K562 (cell line): ENCODE results near the gene COPA. TPM values are rescaled to one million over a fixed set of nuclear protein-coding genes. Genes with fewer than 3 reads are reported as not detected.

ENCODE experiments used
- HCFC1 ChIP-seq: IDR thresholded peaks from 2 replicates; pipeline ENCODE4 v1.6.1; 2012; ENCODE audit warnings: low read depth, low read length, improper control_type of control experiment
- RBBP5 ChIP-seq: fragments of 200-600 bp; sonication (generic); IDR thresholded peaks from 2 replicates; pipeline ENCODE4 v1.6.1; 2012; ENCODE audit warnings: borderline replicate concordance, mild to moderate bottlenecking, low read length, control low read depth, inconsistent platforms; ENCODE audit not compliant: insufficient read depth, poor library complexity, severe bottlenecking
- SMAD3 ChIP-seq: fragments of 450-650 bp; formaldehyde crosslinking; conservative IDR thresholded peaks from 2 replicates; pipeline ENCODE4 v1.4.0; 2020; ENCODE audit warnings: mild to moderate bottlenecking
- U2AF2 ChIP-seq: fragments of 200-400 bp; formaldehyde crosslinking; optimal IDR thresholded peaks from 2 replicates; pipeline ENCODE3; 2017; ENCODE audit warnings: low read depth, mild to moderate bottlenecking, low read length
- ZNF644 ChIP-seq: fragments of 200-800 bp; sonication (Bioruptor generic); IDR thresholded peaks from 2 replicates; pipeline ENCODE4 v1.6.1; 2016; ENCODE audit warnings: low read depth, missing genetic modification characterization, missing compliant biosample characterization
- ZNF696 ChIP-seq: fragments of 250-450 bp; sonication (Bioruptor Pico); conservative IDR thresholded peaks from 2 replicates; pipeline ENCODE4 v1.4.0; 2020; ENCODE audit warnings: mild to moderate bottlenecking, moderate library complexity
- ZNF707 ChIP-seq: fragments of 250-450 bp; sonication (Bioruptor Pico); conservative IDR thresholded peaks from 2 replicates; pipeline ENCODE4 v1.8.0; 2022; ENCODE audit warnings: inconsistent platforms, mild to moderate bottlenecking, moderate library complexity
- polyA plus RNA-seq, 8 experiments: library from polyadenylated mRNA; depleted of rRNA in 4 of 8; stranded (reverse) in 5 of 8; unstranded in 3 of 8; fragments of >200 nt; fragmentation: Nextera tagmentation in 2 of 8; fragmentation: Illumina TruSeq in 1 of 8; extraction: Ambion mirVana in 2 of 8; extraction: Trizol in 1 of 8; gene quantifications; 2 replicates each; pipeline versions ENCODE4 v1.2.1 to v1.2.3, GENCODE V29; 2011 to 2014; ENCODE audit warnings: inconsistent platforms in 1 of 8, missing spikeins in 1 of 8
- total RNA-seq, 7 experiments: library from RNA; depleted of rRNA in 6 of 7; stranded (reverse); fragments of >200 nt in 6 of 7; fragmentation: Illumina TruSeq in 2 of 7; extraction: Trizol in 2 of 7; gene quantifications; 2 replicates each; pipeline versions ENCODE4 v1.2.1 to v1.2.3, GENCODE V29; 2011 to 2021; ENCODE audit warnings: low replicate concordance in 1 of 7
- TF ChIP-seq, protein P1 (sequence below): conservative IDR thresholded peaks from 2 replicates; pipeline ENCODE4 v1.6.1; 2011; ENCODE audit warnings: low read depth, mild to moderate bottlenecking, low read length; ENCODE audit not compliant: control insufficient read depth
- TF ChIP-seq, protein P2 (sequence below): fragments of 450-650 bp; IDR thresholded peaks from 2 replicates; pipeline ENCODE4 v1.6.1; 2016; ENCODE audit warnings: mild to moderate bottlenecking, moderate library complexity
- TF ChIP-seq, protein P3 (sequence below): sonication (generic); formaldehyde crosslinking; IDR thresholded peaks from 2 replicates; pipeline ENCODE4 v1.8.1; 2023; ENCODE audit warnings: mild to moderate bottlenecking, missing genetic modification reagents

The COPA gene
- total and polyA plus RNA-seq, 9 of the 15 experiments (the other 6 are each of a cell fraction or from before 2014, with no cell fraction given) = 49.8 to 222 (median 110) TPM

DNA sequence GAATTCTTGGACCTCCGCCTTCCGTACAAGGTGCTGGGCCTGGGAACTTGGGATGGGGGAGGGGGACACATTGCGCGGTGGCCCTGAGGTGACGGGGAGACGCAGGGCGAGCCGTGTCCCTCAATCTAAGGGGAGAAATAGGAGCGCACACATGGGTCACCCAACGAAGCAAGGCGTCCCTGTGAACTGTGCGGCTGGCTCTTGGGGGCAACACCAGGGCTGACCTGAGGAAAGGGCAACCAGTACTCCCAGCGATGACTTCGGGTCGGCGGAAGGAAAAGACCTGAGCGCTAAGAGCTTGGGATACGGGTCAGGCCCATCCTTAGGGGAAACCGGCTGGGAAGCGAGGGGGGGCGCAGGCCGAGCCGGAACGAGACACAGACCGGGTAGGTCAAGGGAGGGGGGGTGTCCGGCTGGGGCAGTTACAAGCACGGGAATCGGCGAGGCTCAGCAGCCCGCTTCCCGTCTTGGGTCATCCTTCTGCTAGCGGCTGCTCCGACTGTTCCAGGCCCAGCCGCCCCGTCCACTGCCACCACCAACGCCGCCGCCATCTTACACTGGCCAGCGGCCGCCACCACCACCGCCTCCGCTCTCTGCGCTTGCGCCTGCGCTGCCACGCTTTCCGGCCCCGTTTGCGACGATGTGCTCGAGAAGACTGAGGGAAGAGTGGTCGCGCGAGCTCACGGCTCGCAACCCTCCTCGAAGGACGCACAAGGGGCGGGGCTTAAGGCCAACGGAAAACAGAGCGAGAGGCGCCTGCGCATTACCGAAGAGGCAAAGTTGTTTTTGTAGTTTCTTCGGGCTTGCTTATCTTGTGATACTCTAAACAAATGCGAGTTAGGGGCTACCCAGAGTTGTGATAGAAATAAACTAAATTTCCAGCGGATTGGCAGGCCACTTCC is 80.9 kb downstream of the COPA start, which contains the start of gene DCAF8 (continued):
- TF ChIP-seq, protein P1, sequence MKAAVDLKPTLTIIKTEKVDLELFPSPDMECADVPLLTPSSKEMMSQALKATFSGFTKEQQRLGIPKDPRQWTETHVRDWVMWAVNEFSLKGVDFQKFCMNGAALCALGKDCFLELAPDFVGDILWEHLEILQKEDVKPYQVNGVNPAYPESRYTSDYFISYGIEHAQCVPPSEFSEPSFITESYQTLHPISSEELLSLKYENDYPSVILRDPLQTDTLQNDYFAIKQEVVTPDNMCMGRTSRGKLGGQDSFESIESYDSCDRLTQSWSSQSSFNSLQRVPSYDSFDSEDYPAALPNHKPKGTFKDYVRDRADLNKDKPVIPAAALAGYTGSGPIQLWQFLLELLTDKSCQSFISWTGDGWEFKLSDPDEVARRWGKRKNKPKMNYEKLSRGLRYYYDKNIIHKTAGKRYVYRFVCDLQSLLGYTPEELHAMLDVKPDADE = peak; percentile 81; the same call in 1 of the 2 replicates
- TF ChIP-seq HCFC1 (peak; percentile 61; the same call in 1 of the 2 replicates), ZNF644 (no peak), U2AF2 (no peak), RBBP5 (peak; percentile 96), SMAD3 (CRISPR knock-in tag) (no peak), ZNF707 (CRISPR knock-in tag) (no peak), ZNF696 (CRISPR knock-in tag) (no peak)
- TF ChIP-seq, protein P2, sequence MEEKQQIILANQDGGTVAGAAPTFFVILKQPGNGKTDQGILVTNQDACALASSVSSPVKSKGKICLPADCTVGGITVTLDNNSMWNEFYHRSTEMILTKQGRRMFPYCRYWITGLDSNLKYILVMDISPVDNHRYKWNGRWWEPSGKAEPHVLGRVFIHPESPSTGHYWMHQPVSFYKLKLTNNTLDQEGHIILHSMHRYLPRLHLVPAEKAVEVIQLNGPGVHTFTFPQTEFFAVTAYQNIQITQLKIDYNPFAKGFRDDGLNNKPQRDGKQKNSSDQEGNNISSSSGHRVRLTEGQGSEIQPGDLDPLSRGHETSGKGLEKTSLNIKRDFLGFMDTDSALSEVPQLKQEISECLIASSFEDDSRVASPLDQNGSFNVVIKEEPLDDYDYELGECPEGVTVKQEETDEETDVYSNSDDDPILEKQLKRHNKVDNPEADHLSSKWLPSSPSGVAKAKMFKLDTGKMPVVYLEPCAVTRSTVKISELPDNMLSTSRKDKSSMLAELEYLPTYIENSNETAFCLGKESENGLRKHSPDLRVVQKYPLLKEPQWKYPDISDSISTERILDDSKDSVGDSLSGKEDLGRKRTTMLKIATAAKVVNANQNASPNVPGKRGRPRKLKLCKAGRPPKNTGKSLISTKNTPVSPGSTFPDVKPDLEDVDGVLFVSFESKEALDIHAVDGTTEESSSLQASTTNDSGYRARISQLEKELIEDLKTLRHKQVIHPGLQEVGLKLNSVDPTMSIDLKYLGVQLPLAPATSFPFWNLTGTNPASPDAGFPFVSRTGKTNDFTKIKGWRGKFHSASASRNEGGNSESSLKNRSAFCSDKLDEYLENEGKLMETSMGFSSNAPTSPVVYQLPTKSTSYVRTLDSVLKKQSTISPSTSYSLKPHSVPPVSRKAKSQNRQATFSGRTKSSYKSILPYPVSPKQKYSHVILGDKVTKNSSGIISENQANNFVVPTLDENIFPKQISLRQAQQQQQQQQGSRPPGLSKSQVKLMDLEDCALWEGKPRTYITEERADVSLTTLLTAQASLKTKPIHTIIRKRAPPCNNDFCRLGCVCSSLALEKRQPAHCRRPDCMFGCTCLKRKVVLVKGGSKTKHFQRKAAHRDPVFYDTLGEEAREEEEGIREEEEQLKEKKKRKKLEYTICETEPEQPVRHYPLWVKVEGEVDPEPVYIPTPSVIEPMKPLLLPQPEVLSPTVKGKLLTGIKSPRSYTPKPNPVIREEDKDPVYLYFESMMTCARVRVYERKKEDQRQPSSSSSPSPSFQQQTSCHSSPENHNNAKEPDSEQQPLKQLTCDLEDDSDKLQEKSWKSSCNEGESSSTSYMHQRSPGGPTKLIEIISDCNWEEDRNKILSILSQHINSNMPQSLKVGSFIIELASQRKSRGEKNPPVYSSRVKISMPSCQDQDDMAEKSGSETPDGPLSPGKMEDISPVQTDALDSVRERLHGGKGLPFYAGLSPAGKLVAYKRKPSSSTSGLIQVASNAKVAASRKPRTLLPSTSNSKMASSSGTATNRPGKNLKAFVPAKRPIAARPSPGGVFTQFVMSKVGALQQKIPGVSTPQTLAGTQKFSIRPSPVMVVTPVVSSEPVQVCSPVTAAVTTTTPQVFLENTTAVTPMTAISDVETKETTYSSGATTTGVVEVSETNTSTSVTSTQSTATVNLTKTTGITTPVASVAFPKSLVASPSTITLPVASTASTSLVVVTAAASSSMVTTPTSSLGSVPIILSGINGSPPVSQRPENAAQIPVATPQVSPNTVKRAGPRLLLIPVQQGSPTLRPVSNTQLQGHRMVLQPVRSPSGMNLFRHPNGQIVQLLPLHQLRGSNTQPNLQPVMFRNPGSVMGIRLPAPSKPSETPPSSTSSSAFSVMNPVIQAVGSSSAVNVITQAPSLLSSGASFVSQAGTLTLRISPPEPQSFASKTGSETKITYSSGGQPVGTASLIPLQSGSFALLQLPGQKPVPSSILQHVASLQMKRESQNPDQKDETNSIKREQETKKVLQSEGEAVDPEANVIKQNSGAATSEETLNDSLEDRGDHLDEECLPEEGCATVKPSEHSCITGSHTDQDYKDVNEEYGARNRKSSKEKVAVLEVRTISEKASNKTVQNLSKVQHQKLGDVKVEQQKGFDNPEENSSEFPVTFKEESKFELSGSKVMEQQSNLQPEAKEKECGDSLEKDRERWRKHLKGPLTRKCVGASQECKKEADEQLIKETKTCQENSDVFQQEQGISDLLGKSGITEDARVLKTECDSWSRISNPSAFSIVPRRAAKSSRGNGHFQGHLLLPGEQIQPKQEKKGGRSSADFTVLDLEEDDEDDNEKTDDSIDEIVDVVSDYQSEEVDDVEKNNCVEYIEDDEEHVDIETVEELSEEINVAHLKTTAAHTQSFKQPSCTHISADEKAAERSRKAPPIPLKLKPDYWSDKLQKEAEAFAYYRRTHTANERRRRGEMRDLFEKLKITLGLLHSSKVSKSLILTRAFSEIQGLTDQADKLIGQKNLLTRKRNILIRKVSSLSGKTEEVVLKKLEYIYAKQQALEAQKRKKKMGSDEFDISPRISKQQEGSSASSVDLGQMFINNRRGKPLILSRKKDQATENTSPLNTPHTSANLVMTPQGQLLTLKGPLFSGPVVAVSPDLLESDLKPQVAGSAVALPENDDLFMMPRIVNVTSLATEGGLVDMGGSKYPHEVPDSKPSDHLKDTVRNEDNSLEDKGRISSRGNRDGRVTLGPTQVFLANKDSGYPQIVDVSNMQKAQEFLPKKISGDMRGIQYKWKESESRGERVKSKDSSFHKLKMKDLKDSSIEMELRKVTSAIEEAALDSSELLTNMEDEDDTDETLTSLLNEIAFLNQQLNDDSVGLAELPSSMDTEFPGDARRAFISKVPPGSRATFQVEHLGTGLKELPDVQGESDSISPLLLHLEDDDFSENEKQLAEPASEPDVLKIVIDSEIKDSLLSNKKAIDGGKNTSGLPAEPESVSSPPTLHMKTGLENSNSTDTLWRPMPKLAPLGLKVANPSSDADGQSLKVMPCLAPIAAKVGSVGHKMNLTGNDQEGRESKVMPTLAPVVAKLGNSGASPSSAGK = no peak
- TF ChIP-seq, protein P3, sequence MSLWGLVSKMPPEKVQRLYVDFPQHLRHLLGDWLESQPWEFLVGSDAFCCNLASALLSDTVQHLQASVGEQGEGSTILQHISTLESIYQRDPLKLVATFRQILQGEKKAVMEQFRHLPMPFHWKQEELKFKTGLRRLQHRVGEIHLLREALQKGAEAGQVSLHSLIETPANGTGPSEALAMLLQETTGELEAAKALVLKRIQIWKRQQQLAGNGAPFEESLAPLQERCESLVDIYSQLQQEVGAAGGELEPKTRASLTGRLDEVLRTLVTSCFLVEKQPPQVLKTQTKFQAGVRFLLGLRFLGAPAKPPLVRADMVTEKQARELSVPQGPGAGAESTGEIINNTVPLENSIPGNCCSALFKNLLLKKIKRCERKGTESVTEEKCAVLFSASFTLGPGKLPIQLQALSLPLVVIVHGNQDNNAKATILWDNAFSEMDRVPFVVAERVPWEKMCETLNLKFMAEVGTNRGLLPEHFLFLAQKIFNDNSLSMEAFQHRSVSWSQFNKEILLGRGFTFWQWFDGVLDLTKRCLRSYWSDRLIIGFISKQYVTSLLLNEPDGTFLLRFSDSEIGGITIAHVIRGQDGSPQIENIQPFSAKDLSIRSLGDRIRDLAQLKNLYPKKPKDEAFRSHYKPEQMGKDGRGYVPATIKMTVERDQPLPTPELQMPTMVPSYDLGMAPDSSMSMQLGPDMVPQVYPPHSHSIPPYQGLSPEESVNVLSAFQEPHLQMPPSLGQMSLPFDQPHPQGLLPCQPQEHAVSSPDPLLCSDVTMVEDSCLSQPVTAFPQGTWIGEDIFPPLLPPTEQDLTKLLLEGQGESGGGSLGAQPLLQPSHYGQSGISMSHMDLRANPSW (CRISPR knock-in tag) = peak; percentile 66; the same call in 1 of the 2 replicates
